HG03457 (cell line): Measurements from ENCODE around the gene RTEL1.
"Not testable (repeated sequence)": the region's sequence is repeated elsewhere in the genome, so short reads cannot be mapped to it uniquely, and the experiment has no call there.

Source experiments
- ATAC-seq: cut with Tn5 transposase; IDR thresholded peaks from one replicate; pipeline ENCODE4 v1.9.1; 2021; ENCODE audit warnings: moderate number of reproducible peaks; ENCODE audit not compliant: unreplicated experiment

The RTEL1 gene

GRCh38 chr20:63709149-63709527 is 51.0 kb downstream of the RTEL1 start:
- no peak for ATAC-seq

GRCh38 chr20:63711085-63711645 is 53.1 kb downstream of the RTEL1 start:
- no peak for ATAC-seq

- ATAC-seq, result no peak
Measured at GRCh38 chr20:63712191-63712590, 54.1 kb downstream of the RTEL1 start.

- ATAC-seq, result no peak
Measured at GRCh38 chr20:63714858-63715257, 56.7 kb downstream of the RTEL1 start.

GRCh38 chr20:63718996-63719395 is 60.9 kb downstream of the RTEL1 start:
- no peak for ATAC-seq

- ATAC-seq, result not testable (repeated sequence)
Measured at GRCh38 chr20:63722967-63723622, 65.0 kb downstream of the RTEL1 start.

- ATAC-seq, result not testable (repeated sequence)
Measured at GRCh38 chr20:63730189-63730733, 72.1 kb downstream of the RTEL1 start.

GRCh38 chr20:63731410-63731809 is 73.3 kb downstream of the RTEL1 start:
- ATAC-seq, result no peak

- ATAC-seq, result no peak
Measured at GRCh38 chr20:63732118-63733095, 74.3 kb downstream of the RTEL1 start.

- no peak for ATAC-seq
Measured at GRCh38 chr20:63733117-63733516, 75.0 kb downstream of the RTEL1 start.

GRCh38 chr20:63733579-63734081 is 75.5 kb downstream of the RTEL1 start:
- no peak for ATAC-seq

GRCh38 chr20:63734111-63734945 is 76.2 kb downstream of the RTEL1 start:
- no peak for ATAC-seq

GRCh38 chr20:63734946-63735858 is 77.1 kb downstream of the RTEL1 start:
- no peak for ATAC-seq

GRCh38 chr20:63735859-63736718 is 78.0 kb downstream of the RTEL1 start, which contains the start of gene LIME1:
Gene LIME1 (plus strand): TSS chr20:63736664. CDS start chr20:63737550, 886 bp downstream.
- no peak for ATAC-seq

GRCh38 chr20:63736893-63737694 is 79.0 kb downstream of the RTEL1 start:
- ATAC-seq, result no peak

- ATAC-seq, result no peak
Measured at GRCh38 chr20:63737695-63737944, 79.5 kb downstream of the RTEL1 start.

GRCh38 chr20:63737945-63738686 is 80.0 kb downstream of the RTEL1 start:
- ATAC-seq, result no peak
